H1 (cell line): ENCODE measurements around the gene BBS9. TPM values are rescaled to one million over a fixed set of nuclear protein-coding genes. Genes with fewer than 3 reads are reported as not detected.

Source experiments
- ASH2L ChIP-seq: fragments of 200-600, 300-600 bp; sonication (generic); IDR thresholded peaks from one replicate; pipeline ENCODE4 v1.7.1; 2017; ENCODE audit warnings: low read length
- BCL11A ChIP-seq, 2 experiments: IDR thresholded peaks; one replicate each; pipeline ENCODE4 v1.6.1; 2011; ENCODE audit warnings: low read depth in 2 of 2, low read length in 2 of 2, mild to moderate bottlenecking in 2 of 2
- CHD2 ChIP-seq: IDR thresholded peaks from 2 replicates; pipeline ENCODE4 v1.6.1; 2012; ENCODE audit warnings: low read length, improper control_type of control experiment
- polyA plus RNA-seq, 7 experiments: library from polyadenylated mRNA; depleted of rRNA in 3 of 7; stranded (reverse) in 5 of 7; unstranded in 2 of 7; fragments of >200 nt in 5 of 7; fragments of 200-250 nt in 2 of 7; gene quantifications; 1 replicate in 5 of 7; 2 replicates in 1 of 7; 4 replicates in 1 of 7; pipeline versions ENCODE4 v1.2.1 to v1.2.3, GENCODE V29; 2011 to 2013; ENCODE audit warnings: missing spikeins in 2 of 7, mixed read lengths in 2 of 7
- total RNA-seq: library from RNA; stranded (reverse); fragmentation: NEBNext Ultra II Directional; extraction: Animal tissue kit (Norgen Biotek cat#: 25700); gene quantifications from 2 replicates; pipeline ENCODE4 v1.2.1, GENCODE V29; 2021

BBS9 gene
- total and polyA plus RNA-seq, 2 of the 8 experiments (the other 6 are each of a cell fraction or from before 2014, with no cell fraction given), result 22.3 to 37.0 TPM

- no peak for TF ChIP-seq ASH2L
- no peak for TF ChIP-seq BCL11A (IDR thresholded peaks at IDR 0.05; ENCODE audit: low read depth in 2 of 2, low read length in 2 of 2)
- no peak for TF ChIP-seq CHD2
Measured at GRCh38 chr7:33626869-33627268, 497.5 kb downstream of the BBS9 start (continued).
